DOHH2 (cell line): ENCODE results near the gene PARD6A.

Experiments
- H3F3A ChIP-seq: fragments of 200-600 bp; sonication (generic), shearing (Covaris generic); 2 replicates; pipeline ENCODE4 v1.6.0; 2016; ENCODE audit warnings: antibody characterized with exemption, mild to moderate bottlenecking; ENCODE audit not compliant: control insufficient read depth, insufficient read depth
- H3K27ac ChIP-seq: fragments of 200-600 bp; sonication (generic); 2 replicates; pipeline ENCODE4 v1.5.1; 2014; ENCODE audit warnings: low read depth, mild to moderate bottlenecking, low read length, moderate library complexity
- H3K27me3 ChIP-seq: fragments of 200-600 bp; sonication (generic); 2 replicates; pipeline ENCODE4 v1.6.1; 2014; ENCODE audit warnings: mild to moderate bottlenecking, low read length, mixed read lengths; ENCODE audit not compliant: control insufficient read depth
- H3K36me3 ChIP-seq: fragments of 200-600 bp; sonication (generic); 2 replicates; pipeline ENCODE4 v1.6.1; 2014; ENCODE audit warnings: mild to moderate bottlenecking, low read length, moderate library complexity, mixed read lengths; ENCODE audit not compliant: control insufficient read depth
- H3K4me1 ChIP-seq: fragments of 200-600 bp; sonication (generic); 2 replicates; pipeline ENCODE4 v1.6.1; 2014; ENCODE audit warnings: mild to moderate bottlenecking, low read length, mixed read lengths; ENCODE audit not compliant: control insufficient read depth
- H3K4me2 ChIP-seq: fragments of 200-600 bp; sonication (generic); 2 replicates; pipeline ENCODE4 v1.6.0; 2014; ENCODE audit warnings: mild to moderate bottlenecking, low read length, moderate library complexity
- H3K4me3 ChIP-seq: fragments of 200-600 bp; sonication (generic); 2 replicates; pipeline ENCODE4 v1.5.1; 2014; ENCODE audit warnings: mild to moderate bottlenecking, low read length, mixed read lengths
- H3K79me2 ChIP-seq: fragments of 200-600 bp; sonication (generic); 2 replicates; pipeline ENCODE4 v1.6.1; 2014; ENCODE audit warnings: mild to moderate bottlenecking, low read length, mixed read lengths; ENCODE audit not compliant: control insufficient read depth
- H3K9me2 ChIP-seq: fragments of 200-600 bp; sonication (generic); replicated peaks from 2 replicates; pipeline ENCODE4 v1.6.1; 2014; ENCODE audit warnings: mild to moderate bottlenecking, low read length, mixed read lengths; ENCODE audit not compliant: control insufficient read depth
- H3K9me3 ChIP-seq: fragments of 200-600 bp; sonication (generic); 2 replicates; pipeline ENCODE4 v1.6.1; 2014; ENCODE audit warnings: antibody characterized with exemption, low read length, mixed read lengths; ENCODE audit not compliant: control insufficient read depth, insufficient read depth
- H4K20me1 ChIP-seq: fragments of 200-600 bp; sonication (generic); 2 replicates; pipeline ENCODE4 v1.6.0; 2014; ENCODE audit warnings: low read depth, mild to moderate bottlenecking, antibody characterized with exemption, low read length, moderate library complexity; ENCODE audit not compliant: control insufficient read depth, insufficient read depth
- EZH2phosphoT487 ChIP-seq: fragments of 200-600 bp; sonication (generic); IDR thresholded peaks from 2 replicates; pipeline ENCODE4 v1.6.1; 2017; ENCODE audit warnings: borderline replicate concordance, mild to moderate bottlenecking, antibody characterized with exemption, low read length, moderate library complexity, mixed read lengths
- TF ChIP-seq, protein P1 (sequence below): fragments of 200-600 bp; sonication (generic); IDR thresholded peaks from one replicate; pipeline ENCODE4 v1.5.1; 2014; ENCODE audit warnings: antibody characterized with exemption, mild to moderate bottlenecking, low read depth, low read length; ENCODE audit not compliant: poor library complexity, severe bottlenecking

The PARD6A gene

GRCh38 chr16:67641779-67642708 is 18.7 kb upstream of the PARD6A start:
- H3K27ac ChIP-seq: no peak overlapping the region
- H4K20me1 ChIP-seq: no peaks in the 10 kb centered on the region
- H3F3A ChIP-seq: peaks cover 10% of the 10 kb centered on the region
- H3K9me2 ChIP-seq: no peaks in the 10 kb centered on the region
- peaks cover 40% of the 10 kb centered on the region for H3K36me3 ChIP-seq
- H3K4me2 ChIP-seq: no peak overlapping the region
- H3K79me2 ChIP-seq: peaks cover 21% of the 10 kb centered on the region
- no peaks in the 10 kb centered on the region for H3K27me3 ChIP-seq
- TF ChIP-seq, protein P1, sequence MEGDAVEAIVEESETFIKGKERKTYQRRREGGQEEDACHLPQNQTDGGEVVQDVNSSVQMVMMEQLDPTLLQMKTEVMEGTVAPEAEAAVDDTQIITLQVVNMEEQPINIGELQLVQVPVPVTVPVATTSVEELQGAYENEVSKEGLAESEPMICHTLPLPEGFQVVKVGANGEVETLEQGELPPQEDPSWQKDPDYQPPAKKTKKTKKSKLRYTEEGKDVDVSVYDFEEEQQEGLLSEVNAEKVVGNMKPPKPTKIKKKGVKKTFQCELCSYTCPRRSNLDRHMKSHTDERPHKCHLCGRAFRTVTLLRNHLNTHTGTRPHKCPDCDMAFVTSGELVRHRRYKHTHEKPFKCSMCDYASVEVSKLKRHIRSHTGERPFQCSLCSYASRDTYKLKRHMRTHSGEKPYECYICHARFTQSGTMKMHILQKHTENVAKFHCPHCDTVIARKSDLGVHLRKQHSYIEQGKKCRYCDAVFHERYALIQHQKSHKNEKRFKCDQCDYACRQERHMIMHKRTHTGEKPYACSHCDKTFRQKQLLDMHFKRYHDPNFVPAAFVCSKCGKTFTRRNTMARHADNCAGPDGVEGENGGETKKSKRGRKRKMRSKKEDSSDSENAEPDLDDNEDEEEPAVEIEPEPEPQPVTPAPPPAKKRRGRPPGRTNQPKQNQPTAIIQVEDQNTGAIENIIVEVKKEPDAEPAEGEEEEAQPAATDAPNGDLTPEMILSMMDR: no peak
- no peak for TF ChIP-seq EZH2phosphoT487
- no peaks in the 10 kb centered on the region for H3K9me3 ChIP-seq
- peaks cover 25% of the 10 kb centered on the region for H3K4me1 ChIP-seq
- H3K4me3 ChIP-seq: no peak overlapping the region

DNA sequence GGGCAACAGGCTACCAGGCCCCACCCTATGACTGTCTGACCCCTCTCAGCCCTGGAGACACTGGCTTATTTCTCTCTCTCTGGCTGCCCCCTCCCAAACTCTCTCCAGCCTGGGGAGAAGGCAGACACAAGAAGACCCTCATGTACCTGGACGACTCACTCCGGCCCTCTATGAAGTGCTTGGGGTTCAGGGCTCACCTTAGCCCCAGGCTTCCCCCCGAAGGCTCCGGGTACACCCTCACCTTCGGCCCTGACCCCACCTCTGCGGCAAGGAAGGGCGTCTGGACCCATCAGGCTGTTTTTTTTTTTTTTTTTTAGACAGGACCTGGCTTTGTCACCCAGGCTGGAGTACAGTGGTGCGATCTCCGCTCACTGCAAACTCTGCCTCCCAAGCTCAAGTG is 16.7 kb upstream of the PARD6A start:
- H3F3A ChIP-seq: peaks cover 6% of the 10 kb centered on the region
- H3K27ac ChIP-seq: no peak overlapping the region
- no peaks in the 10 kb centered on the region for H3K9me2 ChIP-seq
- peaks cover 24% of the 10 kb centered on the region for H3K79me2 ChIP-seq
- H3K4me3 ChIP-seq: no peak overlapping the region
- H3K27me3 ChIP-seq: no peaks in the 10 kb centered on the region
- TF ChIP-seq, protein P1: no peak
- TF ChIP-seq EZH2phosphoT487: no peak
- H3K9me3 ChIP-seq: no peaks in the 10 kb centered on the region
- H4K20me1 ChIP-seq: no peaks in the 10 kb centered on the region
- H3K36me3 ChIP-seq: peaks cover 31% of the 10 kb centered on the region
- peak overlapping the region; percentile 91 for H3K4me2 ChIP-seq
- H3K4me1 ChIP-seq: peaks cover 25% of the 10 kb centered on the region

DNA sequence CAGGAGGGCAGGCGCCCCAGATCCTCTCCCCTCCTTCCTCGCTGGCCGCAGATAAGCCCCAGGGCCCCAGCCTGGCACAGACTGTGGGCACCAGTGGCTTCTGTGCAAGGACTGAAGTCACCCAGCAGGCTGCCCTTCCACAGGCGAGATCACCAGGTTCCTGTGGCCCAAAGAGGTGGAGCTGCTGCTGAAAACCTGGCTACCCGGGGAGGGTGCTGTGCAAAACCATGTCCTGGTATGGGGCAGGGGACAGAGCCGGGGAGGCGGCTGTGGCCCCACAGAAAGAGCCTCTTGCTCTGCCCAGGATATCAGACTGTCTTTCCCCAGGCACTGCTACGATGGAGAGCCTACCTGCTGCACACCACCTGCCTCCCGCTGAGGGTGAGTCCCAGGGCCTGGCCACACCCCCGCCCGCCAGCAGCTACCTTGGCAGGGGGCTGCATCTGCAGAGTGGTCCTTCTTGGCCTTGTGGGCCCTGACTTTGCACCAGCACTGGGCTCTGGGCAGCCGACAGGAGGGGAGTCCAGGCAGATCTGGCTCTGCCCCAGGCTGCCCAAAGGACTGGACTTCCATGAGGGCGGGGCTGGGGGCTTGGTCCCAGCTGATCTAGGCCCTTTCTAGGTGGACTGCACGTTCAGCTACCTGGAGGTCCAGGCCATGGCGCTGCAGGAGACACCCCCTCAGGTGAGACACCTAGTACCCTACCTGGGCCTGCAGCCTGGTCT is 15.2 kb upstream of the PARD6A start:
- Histone ChIP-seq H3K79me2 (peaks cover 24% of the 10 kb centered on the region), H3K4me2 (peak overlapping the region; percentile 91), H4K20me1 (no peaks in the 10 kb centered on the region), H3K4me1 (peaks cover 25% of the 10 kb centered on the region), H3K27me3 (no peaks in the 10 kb centered on the region), H3K4me3 (peak overlapping the region; percentile 91), H3K9me2 (no peaks in the 10 kb centered on the region), H3K27ac (peak overlapping the region; percentile 79), H3K36me3 (peaks cover 45% of the 10 kb centered on the region), H3F3A (peaks cover 4% of the 10 kb centered on the region), H3K9me3 (no peaks in the 10 kb centered on the region)
- TF ChIP-seq EZH2phosphoT487: no peak
- TF ChIP-seq, protein P1: no peak
